ENCODE data around the gene PLCB4.

PLCB4 gene

DNA sequence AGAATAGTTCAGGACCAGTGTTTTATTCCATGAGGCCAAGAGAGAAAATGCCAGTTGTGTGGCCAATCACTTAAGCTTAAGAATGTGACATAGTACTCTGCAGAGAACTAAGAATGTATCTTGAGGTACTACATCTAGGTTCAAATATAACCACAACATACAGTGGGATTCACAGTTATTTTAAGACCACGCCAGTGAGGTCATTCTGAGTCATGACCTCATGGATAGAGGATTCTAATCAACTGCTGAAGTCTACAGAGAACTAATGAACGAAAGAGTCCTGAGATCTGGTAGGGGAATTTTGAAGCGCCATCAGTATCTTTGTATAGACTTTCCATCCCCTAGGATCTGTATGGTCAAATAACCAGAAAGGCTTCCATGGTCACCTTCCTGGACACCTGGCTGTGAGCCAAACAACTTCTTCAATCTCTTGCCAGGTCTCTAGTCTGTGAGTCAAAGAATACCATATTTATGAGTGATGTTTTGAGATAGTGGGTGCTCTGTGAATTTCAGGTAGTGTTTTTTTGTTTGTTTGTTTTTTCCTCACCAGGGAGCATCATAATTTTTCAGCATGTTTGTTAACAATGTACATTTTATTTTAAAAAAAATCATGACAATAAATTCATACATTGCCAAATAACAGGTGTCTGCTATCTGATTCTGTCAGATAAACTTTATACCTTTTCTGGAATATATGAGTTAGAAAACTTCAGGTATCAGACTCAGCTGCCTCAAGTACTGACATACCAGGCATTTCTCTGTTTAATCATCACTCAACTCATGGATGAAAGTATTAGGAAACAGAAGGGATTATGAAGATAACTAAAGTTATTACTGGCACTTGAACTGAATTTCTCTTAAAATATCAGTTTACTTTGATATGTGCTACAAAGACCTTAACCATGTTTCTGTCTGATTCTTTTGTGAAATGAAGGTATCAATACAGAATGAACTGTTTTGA lies 217.9 kb downstream of the PLCB4 start:
- no peak for DNase-seq

DNA sequence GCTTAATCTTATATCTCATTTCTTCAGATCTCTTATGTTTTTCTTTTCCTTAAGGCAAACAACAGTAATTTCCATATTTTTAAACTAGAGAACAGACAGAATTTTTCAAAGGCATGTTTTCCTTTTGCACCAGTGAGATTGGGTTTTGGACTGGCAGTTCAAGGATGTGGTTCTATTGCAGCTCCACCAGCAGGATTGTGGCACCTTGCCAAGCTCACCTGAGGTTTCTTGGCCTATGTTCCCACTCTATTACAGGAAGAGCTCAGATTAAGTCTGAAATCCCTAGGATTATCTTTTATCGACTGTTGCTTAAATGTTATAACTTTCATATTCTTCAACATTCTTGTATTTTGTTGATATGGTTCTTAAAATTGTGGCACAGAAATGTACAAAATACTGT lies 218.9 kb downstream of the PLCB4 start:
- no peak for DNase-seq

DNA sequence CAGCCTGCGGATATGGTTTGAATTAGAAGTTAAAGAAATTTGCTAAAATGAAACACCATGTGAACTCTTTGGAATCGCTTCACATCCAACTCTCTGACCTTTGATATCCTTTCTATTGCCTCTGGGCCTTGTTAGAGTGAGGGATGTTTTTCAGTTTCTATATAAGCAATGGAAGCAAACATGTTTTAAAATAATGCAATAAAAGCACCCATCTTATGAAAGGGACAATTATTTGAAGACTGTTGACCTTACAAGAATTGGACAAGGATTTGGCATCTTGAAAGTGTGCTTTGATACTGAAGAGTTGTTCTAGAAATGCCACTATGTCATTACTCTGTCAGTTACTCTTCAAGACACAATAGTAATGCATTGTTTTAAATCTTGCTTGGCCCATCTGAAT lies 221.4 kb downstream of the PLCB4 start:
- no peak for DNase-seq

DNA sequence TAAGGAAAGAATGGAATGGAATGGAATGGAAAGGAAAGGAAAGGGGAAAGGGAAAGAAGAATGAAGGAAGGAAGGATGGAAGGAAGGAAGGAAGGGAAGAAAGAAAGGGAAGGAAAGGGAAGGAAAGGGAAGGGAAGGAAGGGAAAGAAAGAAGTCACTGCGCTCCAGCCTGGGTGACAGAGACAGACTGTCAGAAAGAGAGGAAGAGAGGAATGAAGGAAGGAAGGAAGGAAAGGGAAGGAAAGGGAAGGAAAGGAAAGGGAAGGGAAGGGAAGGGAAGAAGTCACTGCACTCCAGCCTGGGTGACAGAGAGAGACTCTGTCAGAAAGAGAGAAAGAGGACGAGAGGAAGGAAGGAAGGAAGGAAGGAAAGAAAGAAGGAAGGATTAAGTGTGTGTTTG lies 224.3 kb downstream of the PLCB4 start:
- no peak for DNase-seq

DNA sequence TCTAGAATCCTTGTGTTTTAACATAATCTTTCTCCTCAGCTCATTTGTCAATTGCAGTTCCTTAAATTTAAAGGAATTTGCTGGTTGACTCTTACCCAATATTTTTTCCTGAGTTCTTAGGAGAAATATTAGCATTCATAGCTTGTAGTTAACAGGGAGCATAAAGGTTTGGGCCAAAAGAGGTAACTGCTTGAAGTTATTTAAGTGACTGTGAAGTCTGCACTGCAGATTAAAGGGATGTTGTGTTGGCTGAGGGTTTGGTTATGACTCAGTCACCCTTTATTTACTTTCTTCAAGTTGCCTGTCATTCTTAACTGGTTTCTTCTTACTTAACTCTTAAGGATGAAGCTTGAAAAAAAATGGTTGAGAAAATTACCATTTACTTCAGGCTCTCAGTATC lies 225.2 kb downstream of the PLCB4 start:
- no peak for DNase-seq

DNA sequence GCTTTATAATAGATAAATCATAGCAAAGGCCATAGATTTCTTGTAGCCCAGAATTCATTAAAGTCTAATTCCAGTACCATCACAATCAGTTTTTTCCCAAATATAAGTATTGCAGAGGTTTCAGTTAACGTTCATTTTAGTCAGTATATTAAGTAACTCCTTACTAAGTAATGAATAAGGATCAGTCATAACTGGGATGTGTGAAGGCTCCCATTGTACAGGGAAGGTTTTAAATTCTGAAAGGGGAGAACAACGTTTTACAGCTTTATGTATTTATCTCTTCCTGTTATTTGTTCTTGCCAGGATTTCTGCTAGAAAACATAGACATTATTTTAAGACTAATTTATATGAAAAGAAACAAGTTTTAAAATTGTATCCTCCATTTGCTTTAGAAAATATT lies 230.0 kb downstream of the PLCB4 start:
- DNase-seq: no peak

DNA sequence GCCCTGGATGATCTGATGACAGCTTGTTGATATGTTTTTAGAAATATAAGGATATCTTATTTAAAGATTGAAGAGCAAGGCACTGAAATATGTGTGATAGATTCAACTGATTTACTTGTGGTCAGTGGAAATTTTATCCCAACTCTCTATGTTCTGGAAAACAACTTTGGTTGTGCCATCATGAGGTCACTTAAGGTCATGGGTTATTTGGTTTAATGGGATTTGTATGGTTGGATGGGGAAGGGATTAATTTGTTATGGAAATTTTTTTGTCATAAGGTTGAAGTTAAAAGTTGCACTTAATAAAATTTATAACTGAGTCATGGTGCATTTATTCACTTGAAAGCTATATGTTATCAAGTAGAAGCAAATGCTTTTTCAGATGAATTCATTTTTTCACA lies 231.2 kb downstream of the PLCB4 start:
- no peak for DNase-seq

DNA sequence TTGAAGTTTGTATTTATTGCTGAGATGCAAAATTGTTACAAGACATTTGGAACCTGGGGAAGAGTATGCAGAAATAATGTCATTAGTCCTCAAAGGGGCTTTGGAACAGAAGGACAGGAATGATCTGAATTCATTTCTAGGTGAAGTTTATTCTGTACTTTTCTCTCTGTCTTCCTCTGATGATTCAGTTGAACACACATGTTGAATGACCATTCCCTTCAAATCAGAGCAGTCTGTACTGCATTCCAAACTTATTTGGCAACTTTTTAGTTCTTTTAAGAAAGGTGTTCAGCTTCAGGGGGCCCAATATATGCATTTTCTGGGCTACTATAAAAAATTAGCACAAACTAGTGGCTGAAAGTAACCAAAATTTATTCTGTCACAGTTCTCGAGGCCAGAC lies 231.6 kb downstream of the PLCB4 start:
- no peak for DNase-seq

DNA sequence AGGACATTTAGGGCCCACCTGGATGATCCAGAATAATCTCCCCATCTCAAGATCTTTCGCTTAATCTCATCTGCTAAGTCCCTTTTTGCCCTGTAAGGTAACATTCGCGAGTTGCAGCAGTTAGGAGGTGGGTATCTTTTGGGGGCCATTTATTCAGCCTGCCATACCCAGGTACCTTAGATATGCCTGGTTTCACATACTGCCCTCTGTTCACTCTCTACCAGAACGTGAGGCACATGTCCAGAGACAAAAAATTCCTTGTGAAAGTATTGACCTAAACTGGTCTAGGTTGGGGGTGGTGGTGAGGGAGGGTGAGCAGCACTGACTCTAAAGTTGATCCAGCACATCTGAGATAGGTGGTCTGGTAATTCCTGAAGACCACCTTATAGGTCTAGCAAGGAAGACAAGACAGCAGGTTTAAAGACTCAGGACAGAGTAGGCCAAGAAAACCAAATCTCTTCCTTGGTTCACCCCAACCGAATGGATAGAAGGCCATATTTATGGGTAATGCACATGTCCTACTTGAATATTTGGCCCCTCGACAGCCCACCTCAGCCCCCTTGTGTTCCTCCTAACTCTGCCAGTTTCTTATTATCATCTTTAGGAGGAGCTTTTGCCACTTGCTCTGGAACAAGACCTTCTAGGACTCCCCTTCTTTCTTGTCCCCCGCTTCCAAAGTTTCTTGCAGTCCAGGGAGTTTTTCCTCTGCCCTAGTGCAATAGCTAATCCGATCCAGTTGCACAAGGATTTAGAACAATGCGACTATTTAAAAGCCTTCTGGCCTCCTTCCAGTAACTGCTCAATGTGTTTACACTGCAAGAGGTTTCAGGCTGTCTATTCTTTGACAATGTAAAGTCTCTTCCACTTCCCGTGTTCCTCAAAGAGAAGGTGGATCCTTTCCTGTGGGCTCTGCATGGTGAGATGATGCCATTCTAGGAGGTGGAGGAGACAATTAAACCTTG lies 232.5 kb downstream of the PLCB4 start:
- peak; percentile 24 for DNase-seq

DNA sequence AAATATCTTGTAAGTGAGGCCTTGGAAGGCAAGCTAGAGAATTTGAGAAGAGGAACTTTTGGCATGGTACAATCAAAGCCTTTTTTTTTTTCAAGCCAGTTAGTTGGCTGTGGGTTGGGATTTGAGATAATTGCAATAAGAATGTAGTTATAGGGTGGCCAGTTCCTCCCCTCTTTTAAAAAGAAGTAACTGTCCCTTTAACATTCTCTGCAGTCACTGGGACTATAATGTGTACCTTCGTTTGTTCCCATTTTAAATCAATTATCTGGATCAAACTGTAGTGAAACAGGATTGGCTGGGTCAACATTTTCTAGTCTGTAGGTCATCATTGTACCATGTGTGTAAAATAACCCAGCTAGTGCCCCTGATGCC lies 233.2 kb downstream of the PLCB4 start:
- no peak for DNase-seq

DNA sequence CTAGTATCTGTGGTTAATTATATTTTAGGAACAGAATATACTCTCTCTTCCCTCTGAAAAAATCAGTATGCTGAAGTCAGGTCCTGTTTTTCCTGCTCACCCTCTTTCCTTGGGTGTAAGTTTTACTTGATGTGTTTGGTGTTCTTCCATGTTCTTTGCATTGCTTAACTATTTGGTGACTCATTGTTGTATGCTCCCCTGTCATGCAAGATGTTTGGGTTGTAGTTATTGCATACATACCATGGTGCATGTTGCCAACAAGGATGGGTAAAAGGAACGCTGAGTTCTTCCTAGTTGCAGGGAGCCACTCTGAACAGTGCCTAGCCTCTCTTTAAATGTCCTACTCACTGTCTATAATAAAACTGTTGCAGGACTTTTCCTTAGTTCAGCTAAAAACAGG lies 237.6 kb downstream of the PLCB4 start:
- no peak for DNase-seq

DNA sequence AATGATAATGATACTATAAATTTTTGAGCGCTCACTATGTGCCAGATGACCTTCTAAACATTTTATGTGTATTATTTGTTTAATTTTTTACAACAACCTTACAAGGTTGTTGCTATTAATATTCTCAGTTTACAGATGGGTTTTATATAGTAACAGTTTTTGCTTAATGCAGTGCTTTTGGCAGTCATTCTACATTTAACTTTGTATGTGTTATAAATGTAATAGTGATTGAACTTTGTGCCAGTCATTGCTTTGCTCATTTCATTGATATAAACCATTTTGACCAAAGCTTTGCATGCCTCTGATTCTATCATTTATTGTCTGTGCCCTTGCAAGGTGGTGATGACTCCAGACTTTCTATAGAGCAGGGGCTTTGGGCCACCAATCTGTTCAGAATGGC lies 239.2 kb downstream of the PLCB4 start:
- DNase-seq: no peak

DNA sequence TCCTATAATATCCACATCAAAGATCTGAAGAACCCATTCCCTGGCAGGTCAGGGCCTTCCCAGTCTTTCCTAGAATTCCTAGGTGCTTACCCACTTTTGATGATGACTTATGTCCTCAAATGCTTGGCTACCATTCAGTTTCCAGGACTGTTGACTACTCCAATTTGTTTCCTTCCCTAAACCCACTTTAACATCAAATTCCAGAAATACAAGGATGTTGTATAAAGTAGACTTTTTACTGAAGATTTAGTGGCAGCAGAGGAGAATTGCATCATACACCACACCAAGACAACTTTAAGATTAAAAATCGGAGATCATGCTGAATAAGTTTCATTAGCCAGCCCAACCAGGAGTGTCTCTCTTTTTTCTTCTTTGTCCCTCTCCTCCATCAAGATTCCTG lies 242.2 kb downstream of the PLCB4 start:
- no peak for DNase-seq

DNA sequence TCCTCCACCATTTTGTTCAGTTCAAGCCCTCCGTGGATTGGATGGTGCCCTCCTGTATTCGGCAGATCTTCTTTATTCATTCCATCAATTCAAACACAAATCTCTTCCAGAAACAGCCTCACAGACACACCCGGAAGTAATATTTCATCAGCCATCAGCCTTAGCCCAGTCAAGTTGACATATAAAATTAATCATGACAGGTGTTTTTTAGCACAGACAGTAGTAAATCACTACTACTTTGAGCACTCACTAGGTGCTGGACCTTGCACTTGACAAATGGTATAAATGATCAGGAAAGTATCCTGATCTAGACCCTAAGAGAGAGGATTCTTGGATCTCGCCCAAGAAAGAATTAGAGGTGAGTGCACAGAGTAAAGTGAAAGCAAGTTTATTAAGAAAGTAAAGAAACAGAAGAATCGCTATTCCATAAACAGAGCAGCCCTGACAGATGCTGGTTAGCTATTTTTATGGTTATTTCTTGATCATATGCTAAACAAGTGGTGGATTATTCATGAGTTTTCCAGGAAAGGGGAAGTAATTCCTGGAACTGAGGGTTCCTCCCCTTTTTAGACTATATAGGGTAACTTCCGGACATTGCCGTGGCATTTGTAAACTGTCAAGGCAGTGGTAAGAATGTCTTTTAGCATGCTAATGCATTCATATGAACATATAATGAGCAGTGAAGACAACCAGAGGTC lies 250.9 kb downstream of the PLCB4 start:
- no peak for DNase-seq

DNA sequence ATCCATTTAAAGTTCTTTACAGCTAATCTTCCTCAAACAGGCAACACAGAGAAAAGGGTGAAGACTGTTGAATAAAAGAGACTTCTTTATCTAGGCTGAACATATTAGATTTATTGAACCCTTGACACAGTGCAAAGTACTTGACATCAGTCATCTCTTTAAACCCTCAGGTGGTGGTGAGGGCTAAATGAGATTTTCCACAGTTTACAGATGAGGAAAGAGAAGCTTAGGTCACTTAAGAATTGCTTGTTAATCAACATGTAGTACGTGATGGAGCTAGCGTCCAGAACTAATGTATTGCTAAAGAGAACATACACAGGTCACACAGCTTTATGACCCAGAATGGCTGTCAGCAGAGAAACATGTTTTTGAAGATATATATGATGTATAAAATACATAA lies 252.1 kb downstream of the PLCB4 start:
- no peak for DNase-seq

DNA sequence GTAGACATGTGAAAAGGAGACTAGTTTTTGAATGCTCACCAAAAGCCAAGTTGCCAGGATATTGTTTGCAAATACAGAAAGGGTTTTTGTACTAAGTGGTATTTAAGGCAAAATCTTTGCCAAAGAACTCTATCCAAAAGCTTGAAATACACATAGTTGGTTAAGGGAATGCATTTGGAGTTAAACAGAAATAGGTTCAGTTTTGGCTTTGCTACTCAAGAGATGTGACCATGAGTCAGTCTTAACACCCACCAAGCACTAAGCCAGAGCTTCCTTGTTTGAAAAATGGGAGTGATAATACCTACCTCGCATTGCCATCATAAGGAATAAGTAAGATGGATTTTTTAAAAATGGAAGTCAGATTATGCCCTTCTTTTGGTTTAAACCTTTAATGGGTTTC lies 253.8 kb downstream of the PLCB4 start:
- no peak for DNase-seq

DNA sequence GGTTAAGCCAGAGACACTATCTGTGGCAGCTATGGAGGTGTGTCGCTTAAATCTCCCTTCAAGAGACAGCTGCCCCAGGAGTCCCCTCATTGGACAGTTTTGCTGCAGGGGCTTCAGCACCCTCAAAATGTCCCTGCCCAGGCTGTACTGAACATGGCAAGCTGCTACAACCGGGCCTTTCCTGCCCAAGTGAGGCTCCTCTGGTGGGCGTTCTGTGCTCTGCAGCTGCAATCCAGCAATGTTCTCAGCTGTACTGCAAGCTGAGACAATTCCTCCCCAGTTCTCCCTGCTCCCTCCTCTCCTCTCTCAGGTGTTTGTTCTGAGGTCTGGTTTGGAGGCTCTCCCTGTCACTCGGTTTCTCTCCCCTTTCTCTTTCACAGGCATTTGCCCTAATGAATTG lies 254.7 kb downstream of the PLCB4 start:
- DNase-seq: no peak

DNA sequence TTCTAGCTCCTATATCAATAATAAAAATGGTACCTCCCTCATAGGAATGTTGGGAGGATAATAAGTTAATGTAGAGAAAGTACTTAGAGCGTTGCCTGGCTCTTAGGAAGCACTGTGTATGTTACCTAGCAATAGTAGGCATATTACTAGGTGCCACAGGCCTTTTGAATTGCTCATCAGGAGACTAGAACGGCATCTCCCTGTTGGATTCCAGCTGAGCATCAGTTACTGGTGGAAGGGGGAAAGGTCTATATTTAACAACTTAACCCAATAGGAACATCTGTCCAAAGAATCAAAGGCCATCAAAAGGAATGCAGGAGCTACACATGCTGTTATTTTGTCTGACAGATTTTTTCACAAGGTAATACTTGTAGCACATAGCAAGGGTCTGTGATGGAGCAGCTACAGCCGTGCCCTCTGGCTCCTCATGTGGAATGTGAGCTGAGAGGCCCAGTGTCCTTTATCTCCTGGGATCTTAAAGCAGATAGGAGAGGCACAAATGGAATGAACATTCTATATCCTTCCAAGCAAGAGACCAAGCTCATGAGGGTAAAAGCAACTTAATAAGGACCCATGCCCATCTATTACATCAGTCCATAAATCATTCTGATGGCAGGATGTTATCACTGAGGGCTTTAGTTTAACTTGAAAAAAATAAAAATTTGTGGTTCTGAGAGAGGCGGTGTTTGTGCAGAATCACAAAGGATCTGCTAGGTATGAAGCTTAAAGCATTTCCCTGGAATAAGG lies 260.6 kb downstream of the PLCB4 start:
- DNase-seq: no peak

DNA sequence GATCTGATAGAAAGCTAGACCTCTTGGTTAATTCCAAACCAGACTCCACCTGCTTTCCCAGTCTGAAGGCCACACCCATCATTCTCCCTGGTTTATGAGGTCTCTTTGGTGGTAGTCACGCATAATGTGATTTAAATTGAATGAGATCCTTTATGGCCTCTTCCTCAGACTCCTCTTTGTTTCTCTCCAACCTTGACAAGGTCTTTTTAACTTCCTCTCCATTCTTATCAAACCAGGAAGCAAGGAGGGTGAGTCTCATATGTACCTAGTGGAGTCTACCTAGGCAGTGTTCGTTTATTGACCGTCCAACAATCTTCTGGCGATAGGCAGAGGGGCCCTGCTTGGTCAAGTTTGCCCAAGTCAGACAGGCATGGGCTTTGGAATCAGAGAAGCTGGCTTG lies 261.3 kb downstream of the PLCB4 start:
- DNase-seq: no peak

DNA sequence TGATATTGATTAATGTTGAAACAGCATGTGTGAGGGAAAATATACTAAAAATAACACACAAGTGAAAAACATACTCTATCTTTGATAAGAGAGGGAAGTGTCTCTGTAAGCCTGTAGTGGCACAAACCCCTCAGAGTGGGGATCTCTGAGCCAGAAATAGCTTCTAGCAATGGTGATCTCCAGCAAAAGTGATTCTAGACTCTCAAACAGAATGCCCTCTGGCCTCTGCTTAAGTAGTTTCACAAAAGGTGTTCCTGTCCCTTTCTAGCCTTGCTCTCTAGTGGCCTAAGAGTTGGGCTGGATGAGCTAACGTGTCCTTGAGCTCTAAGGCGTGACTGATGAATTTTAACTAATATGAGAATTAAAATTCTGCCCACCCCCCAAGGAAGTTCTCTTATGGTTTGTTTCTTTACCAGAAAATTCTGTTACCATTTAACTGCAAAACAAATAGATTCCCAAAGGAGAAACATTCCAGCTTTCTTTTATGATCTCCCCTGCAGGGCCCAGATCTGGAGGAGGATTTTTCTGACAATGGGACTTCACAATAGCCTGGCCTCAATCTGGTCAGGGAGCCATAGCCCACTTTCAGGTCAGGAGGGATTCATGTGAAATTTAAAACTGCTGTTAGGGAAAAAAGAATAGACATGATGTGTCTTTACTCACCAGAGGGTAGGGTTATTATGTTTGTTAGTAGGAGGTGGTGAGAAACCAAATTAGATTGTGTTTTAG lies 263.0 kb downstream of the PLCB4 start:
- no peak for DNase-seq

DNA sequence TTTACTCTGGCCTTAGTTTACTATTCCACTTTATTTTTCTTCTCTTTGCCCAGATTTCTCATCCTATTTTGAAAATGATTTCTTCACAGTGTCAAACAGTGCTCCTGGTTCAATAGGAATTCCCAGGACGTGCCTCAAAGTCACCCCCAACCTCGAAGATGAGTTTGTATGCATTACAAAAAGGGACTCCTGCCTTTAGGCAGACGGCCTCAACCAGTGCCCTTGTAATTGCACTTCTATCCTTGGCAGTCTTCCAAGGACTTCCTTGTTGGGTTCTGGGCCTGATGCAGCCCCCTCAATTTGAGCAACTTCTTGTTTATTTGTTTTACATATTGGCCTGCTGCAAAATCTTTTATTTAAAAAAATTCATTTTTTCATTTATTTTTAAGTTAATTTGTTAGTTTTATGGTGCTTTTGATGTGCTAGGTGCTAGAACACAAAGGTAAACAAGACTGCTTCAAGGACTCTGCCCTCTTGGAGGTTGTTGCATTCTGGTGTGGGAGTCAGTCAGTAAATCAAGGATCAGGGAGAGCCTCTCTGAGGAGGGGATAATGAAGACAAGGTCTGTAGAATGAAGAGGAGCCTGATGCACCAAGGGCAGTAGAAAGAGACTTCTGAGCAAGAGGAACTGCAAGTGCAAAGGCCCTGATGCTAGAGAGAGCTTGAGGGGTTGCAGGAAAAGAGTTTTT lies 264.0 kb downstream of the PLCB4 start:
- DNase-seq: peak; percentile 56
